ENCODE results near the gene FBXL7. TPM values are rescaled to one million over a fixed set of nuclear protein-coding genes. Genes with fewer than 3 reads are reported as not detected.

The FBXL7 gene
- total and polyA plus RNA-seq, 2 experiments from 2014 or later = 4.5 to 15.2 TPM

DNA sequence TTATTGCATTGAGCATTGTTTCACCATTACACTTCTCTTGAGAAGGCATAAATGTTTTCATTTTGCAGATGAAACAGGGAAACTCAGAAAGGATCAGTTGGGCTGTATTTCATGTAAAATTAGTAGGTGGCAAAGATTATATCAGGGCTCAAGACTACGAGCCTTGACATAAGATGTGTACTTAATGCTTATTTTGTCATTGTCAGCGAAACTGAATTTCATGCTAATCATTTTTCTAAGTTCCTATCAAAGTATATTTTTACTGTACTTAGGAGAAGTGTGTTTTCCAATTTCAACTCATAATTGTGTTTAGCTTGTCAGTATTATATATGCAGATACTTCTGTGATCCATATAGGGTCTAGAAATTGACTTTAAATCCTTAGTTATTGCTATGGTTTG is 123.8 kb downstream of the FBXL7 start:
- Histone ChIP-seq H3K79me2 (replicated peaks; ENCODE audit: insufficient read depth) (peaks cover 21% of the 10 kb centered on the region), H3K4me1 (ENCODE audit: insufficient read depth) (no peaks in the 10 kb centered on the region), H3F3A (replicated peaks; ENCODE audit: low read depth) (no peaks in the 10 kb centered on the region), H3K27ac (ENCODE audit: low read depth) (no peak overlapping the region), H2AFZ (no peak overlapping the region), H3K4me2 (no peak overlapping the region), H3K4me3 (no peak overlapping the region), H4K20me1 (replicated peaks; ENCODE audit: insufficient read depth) (no peaks in the 10 kb centered on the region), H3K27me3 (ENCODE audit: insufficient read depth) (no peaks in the 10 kb centered on the region), H3K9me2 (ENCODE audit: insufficient read depth) (no peaks in the 10 kb centered on the region), H3K36me3 (ENCODE audit: insufficient read depth) (no peaks in the 10 kb centered on the region)
- Mint-ChIP-seq H3K27me3 (ENCODE audit: insufficient read depth, low read depth, poor library complexity) (no peaks in the 10 kb centered on the region), H3K4me1 (peaks cover 2% of the 10 kb centered on the region), H3K4me3 (no peak overlapping the region), H3K36me3 (ENCODE audit: low read depth) (0 out of 3 replicates have a peak, but pooled peaks cover 2% of the 10 kb centered on the region), H3K9me3 (no peaks in the 10 kb centered on the region), H3K27ac (no peak overlapping the region)
- ATAC-seq = no peak
- DNase-seq (ENCODE audit: low spot score) = no peak
- TF ChIP-seq, protein P1, sequence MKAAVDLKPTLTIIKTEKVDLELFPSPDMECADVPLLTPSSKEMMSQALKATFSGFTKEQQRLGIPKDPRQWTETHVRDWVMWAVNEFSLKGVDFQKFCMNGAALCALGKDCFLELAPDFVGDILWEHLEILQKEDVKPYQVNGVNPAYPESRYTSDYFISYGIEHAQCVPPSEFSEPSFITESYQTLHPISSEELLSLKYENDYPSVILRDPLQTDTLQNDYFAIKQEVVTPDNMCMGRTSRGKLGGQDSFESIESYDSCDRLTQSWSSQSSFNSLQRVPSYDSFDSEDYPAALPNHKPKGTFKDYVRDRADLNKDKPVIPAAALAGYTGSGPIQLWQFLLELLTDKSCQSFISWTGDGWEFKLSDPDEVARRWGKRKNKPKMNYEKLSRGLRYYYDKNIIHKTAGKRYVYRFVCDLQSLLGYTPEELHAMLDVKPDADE (IDR thresholded peaks at IDR 0.05) = no peak
- TF ChIP-seq ZNF331 (CRISPR knock-in tag; IDR thresholded peaks at IDR 0.05; ENCODE audit: low read depth) = no peak
- TF ChIP-seq, protein P2, sequence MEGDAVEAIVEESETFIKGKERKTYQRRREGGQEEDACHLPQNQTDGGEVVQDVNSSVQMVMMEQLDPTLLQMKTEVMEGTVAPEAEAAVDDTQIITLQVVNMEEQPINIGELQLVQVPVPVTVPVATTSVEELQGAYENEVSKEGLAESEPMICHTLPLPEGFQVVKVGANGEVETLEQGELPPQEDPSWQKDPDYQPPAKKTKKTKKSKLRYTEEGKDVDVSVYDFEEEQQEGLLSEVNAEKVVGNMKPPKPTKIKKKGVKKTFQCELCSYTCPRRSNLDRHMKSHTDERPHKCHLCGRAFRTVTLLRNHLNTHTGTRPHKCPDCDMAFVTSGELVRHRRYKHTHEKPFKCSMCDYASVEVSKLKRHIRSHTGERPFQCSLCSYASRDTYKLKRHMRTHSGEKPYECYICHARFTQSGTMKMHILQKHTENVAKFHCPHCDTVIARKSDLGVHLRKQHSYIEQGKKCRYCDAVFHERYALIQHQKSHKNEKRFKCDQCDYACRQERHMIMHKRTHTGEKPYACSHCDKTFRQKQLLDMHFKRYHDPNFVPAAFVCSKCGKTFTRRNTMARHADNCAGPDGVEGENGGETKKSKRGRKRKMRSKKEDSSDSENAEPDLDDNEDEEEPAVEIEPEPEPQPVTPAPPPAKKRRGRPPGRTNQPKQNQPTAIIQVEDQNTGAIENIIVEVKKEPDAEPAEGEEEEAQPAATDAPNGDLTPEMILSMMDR (conservative IDR thresholded peaks at IDR 0.05; ENCODE audit: low read depth in 2 of 2) = no peak
- no peak for TF ChIP-seq CREB1 (CRISPR knock-in tag; IDR thresholded peaks at IDR 0.05; ENCODE audit: low read depth)
- TF ChIP-seq, protein P3, sequence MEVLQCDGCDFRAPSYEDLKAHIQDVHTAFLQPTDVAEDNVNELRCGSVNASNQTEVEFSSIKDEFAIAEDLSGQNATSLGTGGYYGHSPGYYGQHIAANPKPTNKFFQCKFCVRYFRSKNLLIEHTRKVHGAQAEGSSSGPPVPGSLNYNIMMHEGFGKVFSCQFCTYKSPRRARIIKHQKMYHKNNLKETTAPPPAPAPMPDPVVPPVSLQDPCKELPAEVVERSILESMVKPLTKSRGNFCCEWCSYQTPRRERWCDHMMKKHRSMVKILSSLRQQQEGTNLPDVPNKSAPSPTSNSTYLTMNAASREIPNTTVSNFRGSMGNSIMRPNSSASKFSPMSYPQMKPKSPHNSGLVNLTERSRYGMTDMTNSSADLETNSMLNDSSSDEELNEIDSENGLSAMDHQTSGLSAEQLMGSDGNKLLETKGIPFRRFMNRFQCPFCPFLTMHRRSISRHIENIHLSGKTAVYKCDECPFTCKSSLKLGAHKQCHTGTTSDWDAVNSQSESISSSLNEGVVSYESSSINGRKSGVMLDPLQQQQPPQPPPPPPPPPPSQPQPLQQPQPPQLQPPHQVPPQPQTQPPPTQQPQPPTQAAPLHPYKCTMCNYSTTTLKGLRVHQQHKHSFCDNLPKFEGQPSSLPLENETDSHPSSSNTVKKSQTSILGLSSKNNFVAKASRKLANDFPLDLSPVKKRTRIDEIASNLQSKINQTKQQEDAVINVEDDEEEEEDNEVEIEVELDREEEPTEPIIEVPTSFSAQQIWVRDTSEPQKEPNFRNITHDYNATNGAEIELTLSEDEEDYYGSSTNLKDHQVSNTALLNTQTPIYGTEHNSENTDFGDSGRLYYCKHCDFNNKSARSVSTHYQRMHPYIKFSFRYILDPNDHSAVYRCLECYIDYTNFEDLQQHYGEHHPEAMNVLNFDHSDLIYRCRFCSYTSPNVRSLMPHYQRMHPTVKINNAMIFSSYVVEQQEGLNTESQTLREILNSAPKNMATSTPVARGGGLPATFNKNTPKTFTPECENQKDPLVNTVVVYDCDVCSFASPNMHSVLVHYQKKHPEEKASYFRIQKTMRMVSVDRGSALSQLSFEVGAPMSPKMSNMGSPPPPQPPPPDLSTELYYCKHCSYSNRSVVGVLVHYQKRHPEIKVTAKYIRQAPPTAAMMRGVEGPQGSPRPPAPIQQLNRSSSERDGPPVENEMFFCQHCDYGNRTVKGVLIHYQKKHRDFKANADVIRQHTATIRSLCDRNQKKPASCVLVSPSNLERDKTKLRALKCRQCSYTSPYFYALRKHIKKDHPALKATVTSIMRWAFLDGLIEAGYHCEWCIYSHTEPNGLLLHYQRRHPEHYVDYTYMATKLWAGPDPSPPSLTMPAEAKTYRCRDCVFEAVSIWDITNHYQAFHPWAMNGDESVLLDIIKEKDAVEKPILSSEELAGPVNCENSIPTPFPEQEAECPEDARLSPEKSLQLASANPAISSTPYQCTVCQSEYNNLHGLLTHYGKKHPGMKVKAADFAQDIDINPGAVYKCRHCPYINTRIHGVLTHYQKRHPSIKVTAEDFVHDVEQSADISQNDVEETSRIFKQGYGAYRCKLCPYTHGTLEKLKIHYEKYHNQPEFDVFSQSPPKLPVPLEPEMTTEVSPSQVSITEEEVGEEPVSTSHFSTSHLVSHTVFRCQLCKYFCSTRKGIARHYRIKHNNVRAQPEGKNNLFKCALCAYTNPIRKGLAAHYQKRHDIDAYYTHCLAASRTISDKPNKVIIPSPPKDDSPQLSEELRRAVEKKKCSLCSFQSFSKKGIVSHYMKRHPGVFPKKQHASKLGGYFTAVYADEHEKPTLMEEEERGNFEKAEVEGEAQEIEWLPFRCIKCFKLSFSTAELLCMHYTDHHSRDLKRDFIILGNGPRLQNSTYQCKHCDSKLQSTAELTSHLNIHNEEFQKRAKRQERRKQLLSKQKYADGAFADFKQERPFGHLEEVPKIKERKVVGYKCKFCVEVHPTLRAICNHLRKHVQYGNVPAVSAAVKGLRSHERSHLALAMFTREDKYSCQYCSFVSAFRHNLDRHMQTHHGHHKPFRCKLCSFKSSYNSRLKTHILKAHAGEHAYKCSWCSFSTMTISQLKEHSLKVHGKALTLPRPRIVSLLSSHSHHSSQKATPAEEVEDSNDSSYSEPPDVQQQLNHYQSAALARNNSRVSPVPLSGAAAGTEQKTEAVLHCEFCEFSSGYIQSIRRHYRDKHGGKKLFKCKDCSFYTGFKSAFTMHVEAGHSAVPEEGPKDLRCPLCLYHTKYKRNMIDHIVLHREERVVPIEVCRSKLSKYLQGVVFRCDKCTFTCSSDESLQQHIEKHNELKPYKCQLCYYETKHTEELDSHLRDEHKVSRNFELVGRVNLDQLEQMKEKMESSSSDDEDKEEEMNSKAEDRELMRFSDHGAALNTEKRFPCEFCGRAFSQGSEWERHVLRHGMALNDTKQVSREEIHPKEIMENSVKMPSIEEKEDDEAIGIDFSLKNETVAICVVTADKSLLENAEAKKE (CRISPR knock-in tag; IDR thresholded peaks at IDR 0.05) = no peak
- no peak for TF ChIP-seq STAT1 (IDR thresholded peaks at IDR 0.05; ENCODE audit: unreplicated experiment)
- TF ChIP-seq JUNB (IDR thresholded peaks at IDR 0.05; ENCODE audit: unreplicated experiment) = no peak
